ENCODE data around the gene PYM1.

Gene PYM1

DNA sequence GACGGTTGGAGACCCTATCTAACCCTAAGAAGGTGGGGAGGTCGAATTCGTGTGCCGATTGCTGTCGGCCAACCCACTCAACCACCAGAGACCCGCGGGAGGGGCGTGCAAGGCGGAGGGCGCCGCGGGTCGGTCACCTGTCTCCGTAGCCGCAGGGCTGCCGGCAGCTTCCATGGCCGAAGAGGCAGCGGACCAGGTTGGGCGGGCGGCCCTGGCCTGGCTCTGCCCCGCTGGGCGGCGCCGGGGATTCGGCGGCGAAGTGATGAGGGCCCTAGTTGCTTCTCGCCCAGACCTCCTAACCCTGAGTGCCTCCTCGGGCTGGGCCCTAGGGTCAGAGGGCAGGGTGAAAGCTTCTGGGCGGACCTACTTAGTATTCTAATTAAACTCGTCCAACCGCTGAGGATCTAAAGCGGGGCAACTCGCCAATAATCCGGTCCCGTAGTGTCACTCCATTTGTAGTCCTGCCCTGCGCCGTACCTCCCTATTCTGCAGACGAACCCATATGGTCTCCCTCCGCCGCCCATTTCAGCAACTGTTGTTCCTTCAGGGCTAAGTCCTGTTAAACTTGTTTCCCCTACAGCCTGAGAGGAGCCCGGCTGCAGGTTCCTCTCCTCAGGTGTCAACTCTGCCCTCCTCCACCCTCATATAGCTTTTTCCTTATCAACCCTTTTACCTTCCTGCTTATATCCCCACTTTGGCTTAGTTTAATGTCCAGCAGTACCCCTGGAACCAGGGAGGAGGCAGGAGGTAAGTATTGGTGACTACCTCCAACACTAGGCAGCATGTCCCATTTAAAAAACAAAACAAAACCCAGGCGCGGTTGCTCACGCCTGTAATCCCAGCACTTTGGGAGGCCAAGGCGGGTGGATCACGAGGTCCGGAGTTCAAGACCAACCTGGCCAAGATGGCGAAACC, at the start of gene PYM1:
Gene PYM1 (minus strand): TSS at position 307 of the 915 bp plus-strand sequence. CDS start 133 bp downstream, at position 174.
- intact Hi-C loops (cut with DNase I), result loop anchor here (5.0 kb wide), 2 partner anchors 44 to 201 kb away; partner anchors contain the start of genes CD63 and RAB5B

DNA sequence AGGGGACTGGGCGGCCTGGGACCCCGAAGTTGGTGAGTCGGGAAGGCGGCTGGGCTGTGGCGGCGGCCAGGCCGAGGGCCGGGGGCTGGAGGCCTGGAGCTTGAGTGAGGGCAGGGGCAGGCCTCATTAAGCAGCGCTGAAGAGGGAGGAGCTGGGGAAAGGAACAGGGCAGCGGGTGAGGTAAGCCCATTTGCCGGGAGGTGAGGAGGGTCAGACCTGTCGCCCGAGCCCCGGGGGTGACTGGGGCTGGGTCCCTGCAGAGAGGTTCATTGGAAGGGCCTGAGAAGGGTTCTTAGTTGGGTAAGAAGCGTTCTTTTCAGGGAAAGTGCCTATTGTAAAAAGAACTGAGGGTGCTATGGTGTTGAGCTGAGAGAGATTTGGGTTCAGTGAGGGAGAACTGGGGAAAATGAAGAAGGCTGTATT, 46.6 kb upstream of the PYM1 start:
- peak in 11 of 42 donors; percentile 15 to 57 (median 31) for DNase-seq
- intact Hi-C loops (cut with DNase I), result loop anchor here (5.0 kb wide), 1 partner anchor 47 kb away; the partner anchor contains the start of gene PYM1

More for the DNA sequence above, at the start of gene PYM1:
- DNase-seq, result peak; percentile 43 to 84 (median 67)

GRCh38 chr12:55973599-55974307, 46.1 kb upstream of the PYM1 start, which contains the start of gene RAB5B:
Gene RAB5B (plus strand): TSS chr12:55974078. CDS start chr12:55986961, 12,883 bp downstream.
- intact Hi-C loops (cut with DNase I), result loop anchor here (5.0 kb wide), 1 partner anchor 46 kb away; the partner anchor contains the start of gene PYM1
- DNase-seq, result peak; percentile 96 to 100 (median 100)

DNA sequence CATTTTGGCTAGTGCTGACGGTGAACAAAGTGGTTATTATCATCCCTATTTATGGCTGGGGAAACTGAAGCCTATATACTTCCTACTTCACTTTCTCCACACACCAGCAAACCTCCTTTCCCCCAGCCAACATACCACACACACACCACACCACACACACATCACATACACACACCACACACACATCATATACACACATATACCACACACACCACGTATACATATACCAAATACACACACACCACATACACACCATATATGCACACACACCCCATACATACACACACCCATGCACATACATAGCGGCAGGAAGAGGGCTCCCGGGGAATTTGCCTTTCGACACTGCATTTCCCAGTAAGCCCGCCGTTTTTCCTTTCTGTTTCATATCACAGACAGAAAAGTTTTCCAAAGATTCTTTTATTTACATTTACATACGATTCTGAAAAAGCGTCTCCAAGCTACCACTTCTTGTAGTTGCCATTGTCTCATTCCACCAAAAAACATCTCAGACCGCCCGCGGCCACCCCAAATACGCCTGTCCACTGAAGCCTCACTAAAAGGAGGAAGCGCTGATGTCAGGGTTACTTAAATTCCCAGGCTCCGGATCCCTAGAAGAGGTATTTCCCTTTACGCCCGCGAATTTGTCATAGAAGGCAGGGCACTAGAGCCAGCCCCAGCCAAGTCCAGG, 45.4 kb upstream of the PYM1 start:
- peak in 13 of 42 donors; percentile 3 to 48 (median 31) for DNase-seq
- intact Hi-C loops (cut with DNase I), result loop anchor here (5.0 kb wide), 1 partner anchor 46 kb away; the partner anchor contains the start of gene PYM1

- DNase-seq, result no peak
- intact Hi-C loops (cut with DNase I), result loop anchor here (5.0 kb wide), 1 partner anchor 45 kb away; the partner anchor contains the start of gene PYM1
Measured at GRCh38 chr12:55972456-55972855, 44.8 kb upstream of the PYM1 start.

DNA sequence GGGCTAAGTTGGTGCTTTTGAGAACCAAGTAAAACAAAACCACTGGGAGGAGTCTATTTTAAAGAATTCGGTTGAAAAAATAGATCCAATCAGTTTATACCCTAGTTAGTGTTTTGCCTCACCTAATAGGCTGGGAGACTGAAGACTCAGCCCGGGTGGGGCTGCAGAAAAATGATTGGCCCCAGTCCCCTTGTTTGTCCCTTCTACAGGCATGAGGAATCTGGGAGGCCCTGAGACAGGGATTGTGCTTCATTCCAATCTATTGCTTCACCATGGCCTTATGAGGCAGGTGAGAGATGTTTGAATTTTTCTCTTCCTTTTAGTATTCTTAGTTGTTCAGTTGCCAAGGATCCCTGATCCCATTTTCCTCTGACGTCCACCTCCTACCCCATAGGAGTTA, 44.3 kb upstream of the PYM1 start:
- intact Hi-C loops (cut with DNase I), result loop anchor here (5.0 kb wide), 1 partner anchor 45 kb away; the partner anchor contains the start of gene PYM1
- no peak for DNase-seq

DNA sequence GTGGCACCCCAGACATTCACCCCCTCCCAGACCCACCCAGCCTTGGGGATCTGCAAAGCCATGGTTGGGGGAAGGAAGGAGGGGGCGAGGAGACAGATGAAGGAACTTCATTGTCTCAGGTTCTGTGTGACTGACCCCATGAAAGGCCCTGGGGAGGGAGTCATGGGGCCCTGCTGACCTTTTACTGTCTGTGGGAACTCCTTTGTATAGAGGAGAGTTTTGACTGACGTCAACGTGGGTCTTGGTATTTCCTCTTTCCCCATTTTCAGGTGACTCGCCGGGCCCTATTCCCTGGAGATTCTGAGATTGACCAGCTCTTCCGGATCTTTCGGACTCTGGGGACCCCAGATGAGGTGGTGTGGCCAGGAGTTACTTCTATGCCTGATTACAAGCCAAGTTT, 43.1 kb upstream of the PYM1 start:
- intact Hi-C loops (cut with DNase I), result loop anchor here (5.0 kb wide), 1 partner anchor 43 kb away; the partner anchor contains the start of gene PYM1

DNA sequence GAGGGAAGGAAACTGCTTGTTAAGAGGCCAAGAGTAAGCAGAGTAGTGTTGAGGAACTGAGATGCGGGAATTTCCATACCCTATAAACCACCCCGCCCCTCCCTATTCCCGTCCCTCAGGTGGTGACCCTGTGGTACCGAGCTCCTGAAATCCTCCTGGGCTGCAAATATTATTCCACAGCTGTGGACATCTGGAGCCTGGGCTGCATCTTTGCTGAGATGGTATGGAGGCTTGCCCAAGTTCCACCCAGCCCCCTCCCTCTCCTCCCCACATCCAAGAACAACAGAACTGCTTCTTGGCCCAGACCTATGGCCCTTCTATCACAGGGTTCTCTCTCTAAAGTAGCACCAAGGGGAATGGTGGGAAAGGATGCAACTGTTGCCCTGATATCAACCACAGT, 41.7 kb upstream of the PYM1 start:
- intact Hi-C loops (cut with DNase I), result no loop called here
- DNase-seq, result no peak

More for the DNA sequence above, 43.1 kb upstream of the PYM1 start:
- no peak for DNase-seq

DNA sequence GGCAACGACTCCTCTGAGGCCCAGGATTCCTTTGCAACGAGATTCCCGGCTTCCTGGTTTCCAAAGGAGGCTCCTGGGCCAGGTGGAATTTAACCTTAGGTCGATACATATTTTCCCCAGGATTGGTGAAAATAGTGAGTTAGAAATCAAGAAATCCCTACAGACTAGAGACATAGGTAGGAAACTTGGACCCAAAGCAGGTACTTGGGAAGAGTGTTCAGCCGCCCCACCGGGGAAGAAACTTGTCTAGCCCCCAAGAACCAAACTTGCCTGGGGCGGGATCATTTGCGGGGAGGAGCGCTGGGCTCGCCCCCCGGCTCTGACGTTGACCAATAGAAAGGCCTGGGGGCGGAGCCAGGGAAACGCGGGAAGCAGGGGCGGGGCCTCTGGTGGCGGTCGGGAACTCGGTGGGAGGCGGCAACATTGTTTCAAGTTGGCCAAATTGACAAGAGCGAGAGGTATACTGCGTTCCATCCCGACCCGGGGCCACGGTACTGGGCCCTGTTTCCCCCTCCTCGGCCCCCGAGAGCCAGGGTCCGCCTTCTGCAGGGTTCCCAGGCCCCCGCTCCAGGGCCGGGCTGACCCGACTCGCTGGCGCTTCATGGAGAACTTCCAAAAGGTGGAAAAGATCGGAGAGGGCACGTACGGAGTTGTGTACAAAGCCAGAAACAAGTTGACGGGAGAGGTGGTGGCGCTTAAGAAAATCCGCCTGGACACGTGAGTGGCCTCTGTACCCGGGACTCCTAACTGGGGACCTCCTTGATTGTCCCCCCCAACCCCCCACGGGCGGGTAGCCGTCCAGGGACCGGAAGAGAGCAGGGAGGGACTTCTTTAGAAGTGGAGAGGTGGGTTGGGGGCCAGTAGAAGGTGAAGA, 39.0 kb upstream of the PYM1 start, which contains the start of gene CDK2:
Gene CDK2 (plus strand): TSS at position 423 of the 874 bp plus-strand sequence. CDS start 179 bp downstream, at position 602.
- intact Hi-C loops (cut with DNase I), result no loop called here

GRCh38 chr12:55965941-55966407, 38.3 kb upstream of the PYM1 start, which contains the start of gene PMEL:
Gene PMEL (minus strand): TSS chr12:55966042. CDS start chr12:55966011, 31 bp downstream.
- no peak for DNase-seq
- intact Hi-C loops (cut with DNase I), result no loop called here

More for the DNA sequence above, 39.0 kb upstream of the PYM1 start, which contains the start of gene CDK2:
- DNase-seq, result peak; percentile 77 to 94 (median 89)

- no peak for DNase-seq
- intact Hi-C loops (cut with DNase I), result no loop called here
Measured at GRCh38 chr12:55965240-55965639, 37.5 kb upstream of the PYM1 start.

GRCh38 chr12:55963760-55964159, 36.1 kb upstream of the PYM1 start:
- intact Hi-C loops (cut with DNase I), result no loop called here
- no peak for DNase-seq

DNA sequence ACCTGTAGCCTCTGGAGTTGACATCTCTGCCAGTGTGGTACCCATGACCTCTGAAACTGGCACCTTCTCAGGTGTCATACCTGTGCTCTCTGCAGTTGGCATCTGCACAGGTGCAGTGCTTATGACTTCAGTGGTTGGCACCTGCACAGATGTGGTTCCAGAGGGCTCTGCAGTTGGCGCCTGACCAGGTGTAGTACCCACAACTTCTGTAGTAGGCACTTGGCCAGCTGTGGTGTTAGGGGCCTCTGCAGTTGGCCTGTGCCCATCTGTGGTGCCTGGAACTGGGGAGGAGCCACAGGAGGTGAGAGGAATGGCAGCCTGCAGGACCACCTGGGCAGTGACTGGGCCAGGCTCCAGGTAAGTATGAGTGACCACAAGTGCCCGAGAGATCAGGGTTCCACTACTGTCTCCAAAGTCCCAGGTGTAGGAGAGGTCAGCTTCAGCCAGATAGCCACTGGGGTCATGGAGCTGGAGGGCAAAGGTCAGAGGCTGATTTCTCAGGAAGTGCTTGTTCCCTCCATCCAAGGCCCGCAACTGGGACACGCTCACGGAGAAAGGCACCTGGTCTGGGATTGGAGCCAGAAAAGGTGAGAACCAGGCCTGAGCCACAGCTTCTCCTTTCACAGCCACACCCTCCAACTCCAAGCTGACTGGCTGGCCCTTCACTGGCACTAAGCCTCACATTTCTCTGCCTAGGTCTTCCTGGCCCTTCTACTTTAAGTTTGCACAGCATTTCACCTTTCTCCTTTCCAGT, 29.6 kb upstream of the PYM1 start:
- no peak for DNase-seq
- intact Hi-C loops (cut with DNase I), result no loop called here

DNA sequence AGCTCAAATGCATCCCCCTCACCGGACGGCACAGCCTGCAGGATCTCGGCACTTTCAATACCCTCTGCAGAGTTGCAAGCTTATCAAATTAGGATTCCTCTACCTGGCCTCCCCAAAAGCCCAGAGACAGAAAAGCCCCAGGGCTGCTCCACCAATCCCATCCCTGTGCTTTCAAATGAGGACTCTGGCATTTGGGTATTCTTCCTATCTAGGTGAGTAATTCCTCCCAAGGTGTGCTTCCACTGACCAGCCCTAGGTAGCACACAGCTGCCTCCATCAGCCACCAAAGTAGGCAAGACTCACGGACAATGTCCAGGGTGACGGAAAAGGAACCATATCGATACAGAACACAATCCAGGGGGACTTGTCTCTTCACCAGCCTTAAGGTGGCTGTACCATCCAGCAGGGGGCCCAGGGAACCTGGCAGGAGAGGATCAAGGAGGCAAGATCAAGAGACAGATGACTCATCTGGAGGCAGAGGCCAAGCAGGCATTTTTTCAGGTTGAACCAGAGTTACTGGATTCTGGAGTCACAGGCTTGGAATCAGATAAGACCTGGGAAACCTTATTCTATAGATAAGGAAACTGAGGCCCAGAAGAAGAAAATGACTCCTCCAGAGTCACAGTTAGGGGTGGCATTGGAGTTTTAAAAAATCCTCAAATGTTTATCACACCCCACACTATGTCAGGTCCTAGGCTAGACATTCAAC, 28.3 kb upstream of the PYM1 start:
- intact Hi-C loops (cut with DNase I), result no loop called here
- DNase-seq, result peak in 10 of 42 donors; percentile 5 to 55 (median 24)

DNA sequence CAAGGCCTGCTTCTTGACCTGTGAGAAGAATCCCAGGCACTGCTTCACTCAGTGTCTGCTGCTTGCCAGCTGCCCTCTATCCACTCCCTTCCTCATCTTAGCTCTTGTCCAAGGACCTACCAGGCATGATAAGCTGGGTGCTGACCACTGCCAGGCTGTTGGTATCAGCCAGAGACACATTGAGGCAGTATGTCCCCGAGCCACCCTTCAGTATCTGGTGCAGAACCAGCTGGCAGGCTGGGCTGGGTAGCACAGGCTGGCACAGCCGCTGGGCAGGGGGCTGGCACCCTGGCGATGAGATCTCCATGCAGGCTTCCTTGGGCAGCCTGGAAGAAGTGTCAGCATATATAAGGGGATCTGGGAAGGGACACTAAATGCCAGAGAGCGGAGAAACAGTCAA, 27.6 kb upstream of the PYM1 start:
- DNase-seq, result no peak
- intact Hi-C loops (cut with DNase I), result no loop called here

- intact Hi-C loops (cut with DNase I), result no loop called here
- DNase-seq, result no peak
Measured at GRCh38 chr12:55946553-55946952, 18.9 kb upstream of the PYM1 start.

All from head of caudate nucleus (tissue), 42 donors.